HG02938 (cell line): ENCODE measurements around the gene MAP6D1.

Experiments used
- ATAC-seq: cut with Tn5 transposase; IDR thresholded peaks from one replicate; pipeline ENCODE4 v1.9.1; 2021; ENCODE audit warnings: mild to moderate bottlenecking, moderate library complexity; ENCODE audit not compliant: unreplicated experiment

MAP6D1 gene

DNA sequence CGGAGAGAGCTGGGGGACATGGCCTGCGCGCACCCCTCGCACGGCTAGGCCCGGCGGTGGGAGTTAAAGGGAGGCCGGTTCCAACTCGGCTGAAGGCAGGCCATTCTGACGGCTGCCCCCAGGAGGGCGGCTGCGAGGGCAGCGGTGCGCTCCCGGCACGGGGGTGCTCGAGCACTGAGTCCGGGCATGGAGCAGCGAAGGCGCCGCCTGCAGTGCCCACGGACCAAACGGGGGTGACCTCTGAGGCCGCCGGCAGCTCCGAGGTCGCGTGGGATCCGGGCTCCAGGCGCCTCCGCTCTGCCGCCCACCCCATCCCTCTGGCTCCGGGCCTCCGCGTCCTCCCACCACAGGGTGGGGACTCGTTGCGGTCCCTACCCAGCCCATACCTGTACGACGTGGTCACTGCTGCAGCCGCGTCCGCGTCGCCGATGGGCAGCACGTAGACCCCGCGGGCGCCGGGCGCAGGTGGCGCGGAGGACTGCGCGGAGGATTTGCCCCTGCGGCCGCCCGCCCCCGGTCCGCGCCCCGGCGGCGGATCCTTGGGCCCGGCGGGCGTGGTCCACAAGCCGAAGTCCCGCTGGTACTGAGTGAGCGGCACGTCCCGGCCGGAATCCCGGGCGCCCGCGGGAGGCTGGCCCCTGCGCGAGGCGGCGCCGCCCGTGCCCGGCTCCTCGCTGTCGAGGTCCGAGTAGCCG lies 469 bp downstream of the MAP6D1 start:
- no peak for ATAC-seq

DNA sequence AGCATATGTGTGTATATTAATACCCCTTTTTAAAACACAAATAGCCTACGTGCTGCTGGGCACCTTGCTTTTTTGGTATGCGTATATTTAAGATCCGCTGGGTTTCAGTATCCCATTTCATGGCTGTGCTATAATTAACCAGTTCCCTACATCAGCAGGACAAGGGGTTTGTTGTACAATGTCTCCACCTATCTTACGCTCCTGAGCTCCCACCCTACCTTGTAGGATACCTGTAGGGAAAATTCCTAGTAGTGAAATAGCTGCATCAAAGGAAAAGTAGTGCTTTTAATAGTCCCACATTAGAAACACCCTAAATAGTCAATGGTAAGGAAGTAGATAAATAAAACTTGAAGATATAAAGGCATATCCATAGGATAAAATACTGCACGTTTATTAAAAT lies 1.4 kb downstream of the MAP6D1 start:
- ATAC-seq = no peak

DNA sequence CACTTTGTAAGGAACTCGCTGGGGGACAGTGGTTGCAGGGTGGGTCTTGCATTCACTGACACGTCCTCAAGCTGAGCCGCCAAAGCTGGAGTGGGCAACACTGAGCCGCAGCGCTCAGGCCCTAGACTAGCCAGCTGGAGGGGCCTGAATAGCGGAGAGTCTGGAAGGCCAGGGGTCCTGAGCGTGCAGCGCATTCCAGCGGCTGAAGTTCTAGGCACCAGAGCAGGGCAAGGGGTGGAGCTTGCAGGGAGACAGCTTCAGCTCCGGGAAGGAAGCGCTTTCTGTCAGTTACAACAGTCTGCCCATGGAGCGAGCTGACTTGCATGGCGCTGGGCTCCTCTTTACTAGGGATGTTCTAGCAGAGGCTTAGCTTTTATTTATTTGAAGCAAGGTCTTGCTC lies 2.7 kb downstream of the MAP6D1 start:
- ATAC-seq = no peak

DNA sequence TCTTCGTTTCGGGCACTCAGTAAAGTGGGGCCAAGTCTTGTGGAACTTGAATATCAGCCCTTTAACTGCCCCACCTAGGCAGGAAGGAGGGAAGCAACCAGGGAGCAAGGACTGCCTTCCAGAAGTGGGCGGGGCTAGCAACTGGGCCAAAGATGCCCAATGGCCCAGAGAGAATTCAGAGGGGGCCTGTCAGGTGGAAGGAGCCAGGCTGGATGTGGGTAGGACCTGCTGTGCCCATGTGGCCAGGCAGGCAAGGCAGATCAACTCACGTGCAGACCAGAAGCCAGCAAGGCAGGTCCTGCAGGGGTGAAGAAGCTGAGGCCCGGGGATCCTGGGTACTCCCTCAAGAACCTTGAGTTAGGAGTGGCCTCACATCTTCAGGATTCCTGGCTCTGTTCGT lies 5.5 kb downstream of the MAP6D1 start:
- no peak for ATAC-seq

DNA sequence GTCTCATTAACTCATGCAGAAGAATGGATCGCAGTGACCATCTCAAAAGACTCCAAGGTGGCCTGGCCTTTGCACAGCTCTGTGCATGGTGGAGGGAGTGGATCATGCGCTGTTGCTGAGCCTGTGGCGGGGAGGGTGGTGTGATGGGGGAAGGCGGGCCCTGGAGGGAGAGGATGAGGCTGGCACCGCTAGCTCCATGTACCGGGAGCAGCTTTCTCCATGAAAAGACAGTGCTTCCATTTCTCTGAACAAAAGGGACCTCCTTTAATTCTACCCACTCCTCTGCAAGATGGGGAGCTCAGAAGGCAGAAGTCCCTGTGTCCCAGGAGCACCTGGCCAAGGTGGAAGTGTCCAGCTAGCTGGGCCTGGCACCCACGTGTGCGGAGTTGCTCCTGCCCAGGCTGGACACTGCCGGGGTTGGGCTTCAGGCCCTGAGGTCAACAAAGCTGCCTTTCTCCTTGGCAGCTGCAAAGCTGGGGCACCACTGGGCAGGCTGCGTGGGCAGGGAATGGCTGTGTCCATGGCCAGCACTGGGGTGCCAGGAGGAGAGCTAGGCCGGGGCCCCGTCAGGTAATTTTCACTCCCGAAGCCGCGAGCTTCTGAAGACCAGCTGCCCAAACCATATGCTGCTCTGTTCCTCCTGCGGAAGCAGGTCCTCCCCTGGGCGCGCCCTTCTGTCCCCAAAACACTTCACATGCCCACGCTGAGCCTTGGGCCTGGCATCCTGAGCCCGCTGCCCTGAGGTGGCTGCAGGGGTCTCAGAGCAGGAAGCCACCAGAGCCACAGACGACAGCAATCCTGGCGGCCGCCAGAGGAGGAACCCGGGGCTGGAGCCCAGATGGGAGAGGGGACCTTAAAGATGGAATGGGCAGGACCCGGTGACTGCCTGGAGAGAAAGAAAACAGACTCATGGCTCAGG lies 6.4 kb downstream of the MAP6D1 start:
- ATAC-seq = no peak

DNA sequence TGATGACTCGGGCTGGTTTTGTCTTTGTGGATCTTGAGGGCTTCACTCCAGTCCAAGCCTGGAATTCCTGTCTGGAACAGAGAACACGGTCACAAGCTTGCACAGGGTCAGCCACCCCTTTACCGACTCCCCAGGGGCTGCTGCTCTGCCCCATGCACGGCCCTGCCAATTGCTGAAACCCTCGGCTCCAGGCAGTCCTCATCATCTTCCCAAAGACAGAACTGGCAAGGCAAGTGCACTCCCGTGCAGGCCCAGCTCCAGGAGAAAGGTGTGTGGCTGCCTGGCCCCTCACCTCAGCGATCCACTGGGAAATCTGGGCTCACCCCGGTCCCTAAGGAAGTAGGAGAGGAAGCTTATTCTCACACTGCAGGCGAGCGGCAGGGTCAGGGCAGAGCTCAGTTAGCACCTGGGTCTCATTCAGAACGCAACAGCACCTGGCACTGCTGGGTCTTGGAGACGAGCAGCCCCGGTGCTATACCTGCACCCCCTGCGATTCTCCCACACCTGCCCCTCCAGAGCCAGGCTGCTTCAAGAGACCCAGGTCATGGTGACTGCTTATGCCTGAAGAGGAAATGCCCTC lies 7.2 kb downstream of the MAP6D1 start:
- no peak for ATAC-seq

DNA sequence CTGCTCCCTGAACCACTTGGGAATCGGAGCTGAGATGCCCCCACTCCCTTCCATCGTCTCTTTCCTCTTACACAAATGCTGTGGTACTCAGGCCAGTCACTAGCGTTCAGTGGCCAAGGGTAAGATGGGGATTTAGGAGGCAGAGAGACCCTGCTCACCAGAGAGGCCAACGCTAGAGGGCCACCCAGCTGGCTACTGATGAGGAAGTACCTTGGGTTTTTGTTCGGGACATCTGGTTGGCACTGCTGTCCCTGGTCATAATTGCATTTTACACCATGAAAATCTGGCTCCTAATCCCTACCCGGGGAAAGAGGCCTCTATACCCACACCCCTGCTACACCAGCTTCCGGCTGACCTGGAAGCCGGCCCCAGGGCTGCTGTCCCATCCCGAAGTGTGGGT lies 7.7 kb downstream of the MAP6D1 start:
- ATAC-seq = no peak

DNA sequence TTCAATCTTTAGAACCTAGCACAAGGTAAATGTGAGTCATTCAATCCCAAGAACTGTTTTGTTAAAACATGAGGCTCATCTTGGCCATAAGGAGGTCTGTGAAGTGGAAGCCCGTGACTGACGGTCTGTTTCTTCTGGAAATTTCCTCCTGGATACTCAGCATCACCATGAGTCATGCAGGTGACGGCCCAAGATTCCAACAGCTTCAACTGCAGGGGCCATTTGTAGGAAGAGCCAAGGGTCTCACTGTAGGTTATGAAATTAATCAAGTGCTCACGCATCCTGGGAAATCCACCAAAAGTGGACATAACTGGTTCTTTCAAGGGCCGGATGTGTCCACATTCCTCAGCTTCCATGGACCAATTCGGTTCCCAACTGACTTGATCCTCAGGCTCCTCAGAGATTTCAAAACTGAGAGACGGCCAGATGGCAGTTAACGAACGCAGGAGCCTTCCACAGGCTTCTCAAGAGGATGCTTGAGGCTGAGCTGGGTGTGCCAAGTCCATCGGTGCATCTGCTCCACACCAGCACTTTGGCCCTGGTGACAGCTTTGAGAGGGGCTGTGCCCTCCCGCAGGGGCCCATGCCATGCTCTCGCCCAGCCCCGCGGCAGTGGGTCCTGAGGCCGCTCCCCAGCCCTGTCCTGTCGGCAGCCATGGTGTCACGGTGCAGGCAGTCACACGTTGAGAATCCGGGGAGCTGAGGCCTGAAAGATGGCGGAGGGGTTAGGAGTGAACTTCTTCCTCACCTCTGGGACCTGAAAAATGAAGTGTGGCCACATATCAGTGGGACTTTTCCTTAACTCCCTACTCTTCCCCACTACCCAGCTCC lies 8.5 kb downstream of the MAP6D1 start:
- no peak for ATAC-seq

DNA sequence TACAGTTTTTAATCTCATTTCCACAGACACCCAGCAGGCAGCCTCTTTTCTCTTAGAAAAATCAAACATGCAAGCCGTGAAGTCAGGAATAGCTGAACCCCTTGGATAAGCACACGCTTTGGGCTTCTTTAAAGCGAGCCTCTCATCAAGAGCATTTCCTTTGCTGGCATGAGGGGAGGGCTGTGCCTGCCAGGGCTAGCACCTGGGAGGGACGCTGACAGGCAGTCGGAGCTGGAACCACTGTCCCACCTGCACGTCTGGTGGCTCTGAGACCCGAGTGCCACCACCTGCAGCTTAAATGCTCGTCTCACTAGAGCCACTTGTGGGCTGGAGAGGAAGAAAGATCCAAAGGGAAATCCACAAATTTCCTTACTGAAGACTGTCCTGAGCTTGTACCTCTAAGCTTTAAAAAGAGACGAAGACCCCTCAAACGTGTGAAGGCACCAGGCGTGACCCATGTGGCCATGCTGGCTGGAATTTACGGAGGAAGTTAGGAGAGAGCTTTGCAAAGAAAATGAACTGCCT lies 9.4 kb downstream of the MAP6D1 start:
- no peak for ATAC-seq

DNA sequence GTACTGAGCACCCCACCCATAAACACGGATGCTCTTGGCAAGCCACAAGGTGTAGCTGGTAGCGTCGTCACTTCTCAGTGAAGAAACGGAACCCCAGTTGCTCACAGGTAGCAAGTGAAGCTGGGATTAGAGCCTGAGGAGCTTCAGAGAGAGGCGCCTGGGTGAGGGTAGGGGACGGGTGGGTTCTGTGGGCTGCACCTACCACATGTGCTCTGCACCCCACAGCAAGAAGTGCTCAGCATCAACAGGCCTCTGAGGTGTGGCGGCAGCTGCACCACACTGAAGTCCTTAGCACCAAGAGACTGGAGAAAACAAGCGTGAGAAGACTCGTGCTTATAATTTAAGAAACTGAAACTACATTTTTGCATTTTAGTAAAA lies 9.8 kb downstream of the MAP6D1 start:
- ATAC-seq = no peak

DNA sequence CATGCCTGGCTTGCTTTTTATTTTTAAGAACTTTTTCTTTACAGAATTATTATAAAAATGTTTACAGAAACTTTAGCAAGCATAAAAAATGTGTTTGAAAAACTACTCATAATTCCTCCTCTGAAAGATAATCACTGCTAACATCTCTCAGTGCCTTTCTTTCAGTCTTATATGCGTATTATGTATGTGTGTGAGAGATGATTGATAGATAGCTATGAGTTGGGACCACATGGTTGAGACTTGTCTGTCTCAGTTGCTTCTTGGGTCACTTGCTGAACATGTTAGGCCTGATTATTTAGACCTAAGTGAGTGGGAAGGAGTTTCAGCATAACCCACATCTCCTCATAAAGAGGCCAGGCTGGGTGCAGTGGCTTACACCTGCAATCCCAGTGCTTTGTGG lies 11.1 kb downstream of the MAP6D1 start:
- ATAC-seq = no peak

DNA sequence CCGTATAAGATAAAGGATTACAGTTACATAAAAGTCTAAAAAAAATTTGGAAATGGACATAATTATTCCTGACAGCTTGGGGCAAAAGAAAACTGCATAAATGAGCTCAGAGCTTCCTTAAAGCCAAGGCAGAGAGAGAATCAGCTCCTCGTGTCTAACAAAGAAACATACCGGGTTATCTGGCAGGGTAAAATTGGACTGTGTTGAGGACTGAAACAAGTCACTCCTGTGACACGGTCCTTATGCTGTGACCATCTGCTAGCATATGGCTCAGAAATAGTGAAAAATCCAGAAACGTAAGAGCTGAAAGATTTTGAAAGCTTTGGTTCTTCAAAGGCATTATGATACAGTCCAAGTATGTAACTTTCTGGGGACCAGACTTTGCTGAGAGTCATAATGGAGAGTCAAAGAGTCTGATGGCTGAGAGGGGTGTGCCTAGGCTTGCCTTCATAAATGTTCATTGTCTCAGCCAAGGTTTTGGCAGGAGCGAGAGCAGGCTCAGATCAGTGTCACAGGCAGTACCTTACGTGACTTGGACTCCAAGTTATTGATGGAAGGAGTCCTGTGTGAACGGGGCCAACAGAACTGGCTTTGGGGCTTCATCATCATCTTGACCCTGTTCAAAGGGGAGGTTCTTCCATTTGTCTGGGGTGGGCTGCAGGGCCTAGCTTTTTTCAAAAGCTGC lies 12.5 kb downstream of the MAP6D1 start:
- no peak for ATAC-seq

DNA sequence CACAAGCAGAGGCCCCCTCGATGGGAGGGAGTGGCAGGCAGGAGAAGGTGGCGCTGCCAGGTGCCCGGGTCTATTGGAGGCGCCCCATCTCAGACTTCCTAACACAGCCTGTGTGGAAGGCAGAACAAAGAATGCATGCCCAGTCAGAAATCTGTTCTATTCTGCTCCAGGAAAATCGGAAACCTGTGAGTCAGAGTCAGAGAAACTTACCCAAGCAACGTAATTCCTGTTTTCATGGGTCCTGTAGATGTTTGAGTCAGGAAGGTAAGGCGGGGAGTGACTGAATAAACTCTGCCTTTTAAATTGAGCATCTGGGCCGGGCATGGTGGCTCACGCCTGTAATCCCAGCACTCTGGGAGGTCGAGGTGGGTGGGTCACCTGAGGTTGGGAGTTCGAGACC lies 13.7 kb downstream of the MAP6D1 start:
- ATAC-seq = no peak

DNA sequence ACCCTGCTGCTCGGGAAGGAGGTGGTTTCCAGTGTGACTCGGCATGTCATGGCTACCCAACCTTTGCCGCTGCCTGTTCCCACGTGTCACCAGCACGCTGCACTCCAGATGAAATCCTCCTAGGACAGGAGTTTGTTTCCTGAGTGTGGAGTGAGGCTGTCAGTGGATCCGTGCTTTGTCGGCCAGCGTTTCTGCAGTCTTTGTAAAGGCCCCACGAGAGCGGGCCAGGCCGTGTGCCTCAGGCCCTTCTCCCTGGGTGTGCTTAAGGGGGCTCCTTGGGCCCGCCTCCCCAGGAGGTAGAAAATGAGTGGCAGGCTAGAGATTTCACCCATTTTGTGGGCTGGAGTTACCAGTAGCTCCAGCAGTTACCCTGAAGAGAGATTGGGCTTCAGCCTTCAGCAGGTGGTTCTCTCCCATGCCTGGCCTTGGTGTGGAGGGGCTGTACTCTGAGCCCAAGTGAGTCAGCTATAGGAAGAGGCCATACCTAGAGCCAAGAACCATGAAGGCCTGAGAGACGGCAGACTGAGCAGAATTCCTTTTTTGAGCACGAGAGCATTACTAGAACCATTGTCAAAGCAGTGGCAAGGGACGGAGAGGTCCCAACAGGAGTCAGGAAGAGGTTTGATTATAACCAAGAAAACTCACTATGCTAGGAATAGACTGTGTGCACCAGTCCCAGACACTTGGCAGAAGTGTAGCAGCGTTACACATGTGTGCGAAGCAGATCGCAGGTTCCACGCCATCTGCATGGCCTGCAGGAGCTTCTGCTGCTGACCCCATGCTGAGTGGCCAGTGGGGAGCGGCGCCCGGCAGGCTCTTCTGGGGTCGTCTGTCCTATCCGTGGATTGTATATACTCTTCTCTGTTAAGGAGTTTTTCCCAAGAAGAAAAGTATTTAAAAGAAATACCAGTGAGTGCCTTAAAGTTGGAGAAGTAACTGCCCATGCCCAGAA lies 14.5 kb downstream of the MAP6D1 start:
- no peak for ATAC-seq

DNA sequence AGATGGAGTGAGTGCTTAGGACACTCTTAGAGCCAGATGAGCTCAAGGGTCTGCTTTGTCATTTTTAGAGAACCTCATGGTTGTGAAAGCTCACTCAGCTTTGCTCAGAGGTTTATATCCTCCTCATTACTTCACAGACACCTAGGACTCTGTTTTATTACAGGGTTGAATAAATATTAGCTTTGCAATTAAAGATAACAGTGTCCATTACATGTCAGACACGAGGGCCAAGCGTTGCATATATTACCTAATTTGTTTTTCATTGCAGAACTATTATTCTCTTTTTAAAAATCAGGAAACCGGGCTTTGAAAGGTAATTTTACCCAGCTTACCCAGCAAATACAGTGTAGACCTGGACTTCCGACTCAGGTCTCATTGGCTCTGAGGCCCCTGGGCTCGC lies 16.1 kb downstream of the MAP6D1 start:
- ATAC-seq = no peak

DNA sequence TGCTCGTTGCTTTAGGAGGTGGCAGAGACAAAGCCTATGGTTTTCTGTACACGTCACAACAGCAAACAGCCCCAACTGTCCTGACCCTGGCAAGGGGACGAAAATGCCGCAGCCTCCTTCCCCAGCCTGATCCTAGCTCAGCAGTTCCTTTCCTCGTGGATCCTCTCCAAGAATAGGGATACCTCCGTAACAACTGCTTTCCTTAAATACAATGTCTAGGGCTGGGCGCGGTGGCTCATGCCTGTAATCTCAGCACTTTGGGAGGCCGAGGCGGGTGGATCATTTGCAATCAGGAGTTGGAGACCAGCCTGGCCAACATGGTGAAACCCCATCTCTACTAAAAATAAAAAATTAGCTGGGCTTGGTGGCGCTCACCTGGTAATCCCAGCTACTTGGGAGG lies 17.0 kb downstream of the MAP6D1 start:
- ATAC-seq = no peak

DNA sequence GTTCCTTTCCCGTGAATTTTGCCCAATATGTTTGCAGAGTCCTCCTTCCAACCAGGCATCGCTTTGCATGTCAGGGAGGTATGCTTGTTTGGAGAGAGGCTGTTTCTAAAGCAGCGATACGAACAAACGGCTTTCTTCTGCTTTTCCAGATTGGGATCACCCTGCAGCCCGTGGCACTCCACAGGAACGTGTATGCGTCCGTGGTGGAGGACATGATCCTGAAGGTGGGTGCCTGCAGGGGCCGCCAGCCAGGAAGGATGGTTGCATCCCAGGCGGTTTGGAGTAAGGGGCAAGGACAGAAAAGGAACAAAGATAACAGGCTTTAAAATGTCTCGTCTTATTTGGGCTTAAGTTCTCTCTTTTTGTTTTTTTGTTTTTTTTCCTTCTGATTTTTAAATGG lies 17.5 kb downstream of the MAP6D1 start:
- ATAC-seq = no peak

DNA sequence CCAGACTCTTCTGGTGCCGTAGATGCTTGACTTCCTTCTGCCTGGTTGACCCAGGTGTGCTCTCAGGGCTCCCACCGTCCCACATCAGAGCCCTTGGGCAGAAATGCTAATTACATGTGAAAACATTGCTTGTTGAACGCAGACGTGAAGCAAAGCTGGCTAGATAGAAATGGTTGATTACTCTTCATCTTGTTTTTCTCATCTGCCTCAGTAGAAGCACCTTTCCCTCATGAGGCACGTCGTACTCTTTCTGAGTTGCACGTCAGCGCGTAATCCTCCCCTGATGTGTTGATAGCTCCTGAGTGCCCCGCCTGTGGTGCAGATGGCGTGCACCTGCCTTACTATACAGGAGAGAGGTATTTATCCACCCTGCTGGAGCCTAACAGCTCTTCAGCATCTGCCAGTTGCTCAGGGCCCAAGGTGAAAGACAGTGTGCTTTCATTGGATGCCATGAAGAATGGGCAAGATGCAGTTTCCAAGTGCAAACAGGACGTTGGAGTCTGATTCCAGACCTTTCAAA lies 18.1 kb downstream of the MAP6D1 start:
- no peak for ATAC-seq

DNA sequence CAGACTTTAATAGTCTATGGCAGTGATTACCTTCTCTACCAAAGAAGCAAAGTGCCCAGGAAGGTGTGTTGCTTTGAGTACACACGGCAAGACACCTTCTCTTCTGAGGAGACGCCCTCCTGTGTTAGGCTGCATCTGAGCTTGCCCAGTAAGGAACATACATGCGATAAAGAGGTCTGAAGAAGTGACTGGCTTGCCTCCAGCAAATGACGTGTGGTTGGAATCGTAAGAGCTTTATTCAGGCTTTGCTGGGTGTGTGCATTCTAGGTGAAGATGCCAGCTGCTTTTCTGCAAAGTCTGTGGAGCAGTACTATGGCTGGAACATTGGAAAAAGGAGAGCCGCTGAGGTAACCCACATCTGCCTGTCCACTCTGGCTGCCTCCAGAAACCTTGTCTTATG lies 22.4 kb downstream of the MAP6D1 start:
- no peak for ATAC-seq
